K562 (cell line): ENCODE data around the gene MFSD6. TPM values are rescaled to one million over a fixed set of nuclear protein-coding genes. Genes with fewer than 3 reads are reported as not detected.

Experiments used
- ATAC-seq: fragments of 200-7000 bp; cut with Tn5 transposase; 3 replicates; pipeline ENCODE4 v1.9.1; 2020; ENCODE audit warnings: moderate library complexity
- BruUV-seq: library from RNA; stranded (reverse); fragments of 400-500 nt; replicated peaks from 2 replicates; lab custom pipeline; 2021; lab: Mats Ljungman, UMichigan
- CTCF ChIA-PET: fragments of 300-600 bp; formaldehyde crosslinking; extraction: SDS; loops from one replicate; lab custom pipeline; 2021; ENCODE audit warnings: low intra/inter-chr PET ratio; lab: Yijun Ruan, JAX
- POLR2A ChIA-PET: fragments of 300-600, 350-650 bp; sonication (Branson Sonifier 250); formaldehyde crosslinking; extraction: SDS; loops from one replicate; lab custom pipeline; 2021; ENCODE audit warnings: antibody characterized with exemption, inconsistent platforms; lab: Yijun Ruan, JAX
- DNase-seq, 4 experiments: peaks; one replicate each; pipeline versions ENCODE4 v3.0.0 to v3.0.0-alpha.2; 2011 to 2018; ENCODE audit warnings: low spot score in 3 of 4, mixed read lengths in 3 of 4; ENCODE audit errors: extremely low read depth in 1 of 4
- FAIRE-seq: peaks from 2 replicates; lab custom pipeline; 2011; peaks lifted over from hg19 to GRCh38; lab: Jason Lieb, UNC
- H2AFZ ChIP-seq: 2 replicates; pipeline ENCODE4 v1.6.0; 2011; ENCODE audit warnings: low read depth, low read length, control low read depth, inconsistent platforms
- H3K27ac ChIP-seq: fragments of 200-600 bp; 3 replicates; pipeline ENCODE4 v1.8.0; 2011; ENCODE audit warnings: low read depth, mild to moderate bottlenecking, control low read depth, inconsistent platforms, low read length, moderate library complexity, mixed read lengths; ENCODE audit errors: extremely low read depth
- H3K27me3 ChIP-seq, 2 experiments: fragments of 300-600 bp in 1 of 2; 2 replicates in 1 of 2; 3 replicates in 1 of 2; pipeline versions ENCODE4 v1.6.0 to v1.8.0; 2011; ENCODE audit warnings: inconsistent platforms in 2 of 2, low read length in 2 of 2, mild to moderate bottlenecking in 1 of 2, mixed read lengths in 1 of 2, moderate library complexity in 1 of 2; ENCODE audit not compliant: control insufficient read depth in 2 of 2, insufficient read depth in 2 of 2
- H3K36me3 ChIP-seq: fragments of 300-600 bp; 3 replicates; pipeline ENCODE4 v1.8.0; 2011; ENCODE audit warnings: mild to moderate bottlenecking, low read length, inconsistent platforms; ENCODE audit not compliant: control insufficient read depth, insufficient read depth
- H3K4me1 ChIP-seq, 2 experiments: fragments of 200-600 bp in 1 of 2; replicated peaks in 1 of 2; 2 replicates in 1 of 2; 3 replicates in 1 of 2; pipeline versions ENCODE4 v1.5.1 to v1.8.0; 2011; ENCODE audit warnings: inconsistent platforms in 2 of 2, low read length in 2 of 2, mild to moderate bottlenecking in 1 of 2, mixed read lengths in 1 of 2, moderate library complexity in 1 of 2; ENCODE audit not compliant: control insufficient read depth in 2 of 2, insufficient read depth in 2 of 2
- H3K4me2 ChIP-seq: 2 replicates; pipeline ENCODE4 v1.6.1; 2011; ENCODE audit warnings: low read length, control low read depth, inconsistent platforms, mixed read lengths; ENCODE audit not compliant: insufficient read depth
- H3K4me3 ChIP-seq: fragments of 200-600 bp; sonication (generic), shearing (Covaris generic); 2 replicates; pipeline ENCODE4 v1.5.1; 2016; ENCODE audit warnings: control low read depth, inconsistent platforms
- H3K79me2 ChIP-seq: fragments of 200-600 bp; 3 replicates; pipeline ENCODE4 v1.8.0; 2011; ENCODE audit warnings: low read length, inconsistent platforms; ENCODE audit not compliant: control insufficient read depth, insufficient read depth
- H3K9ac ChIP-seq, 2 experiments: 2 replicates each; pipeline versions ENCODE4 v1.6.0 to v1.6.1; 2011; ENCODE audit warnings: low read depth in 2 of 2, low read length in 2 of 2, control low read depth in 1 of 2, inconsistent platforms in 1 of 2, mild to moderate bottlenecking in 1 of 2, mixed read lengths in 1 of 2; ENCODE audit not compliant: insufficient read depth in 1 of 2
- H3K9me1 ChIP-seq: one replicate; pipeline ENCODE4 v1.6.0; 2011; ENCODE audit warnings: inconsistent platforms, mild to moderate bottlenecking, low read length, moderate library complexity; ENCODE audit not compliant: control insufficient read depth, insufficient read depth
- H3K9me3 ChIP-seq: replicated peaks from 2 replicates; pipeline ENCODE4 v1.5.1; 2011; ENCODE audit warnings: low read depth, low read length, inconsistent platforms; ENCODE audit not compliant: control insufficient read depth, insufficient read depth
- H4K20me1 ChIP-seq: replicated peaks from 2 replicates; pipeline ENCODE4 v1.6.1; 2011; ENCODE audit warnings: low read length, inconsistent platforms, mixed read lengths; ENCODE audit not compliant: control insufficient read depth, insufficient read depth
- CHD2 ChIP-seq: IDR thresholded peaks from 2 replicates; pipeline ENCODE4 v1.6.1; 2011; ENCODE audit warnings: low read depth, low read length
- DACH1 ChIP-seq: fragments of 450-650 bp; IDR thresholded peaks from 2 replicates; pipeline ENCODE4 v1.6.1; 2018; ENCODE audit not compliant: partially characterized antibody
- GATAD2B ChIP-seq: fragments of 450-650 bp; IDR thresholded peaks from 2 replicates; pipeline ENCODE4 v1.6.1; 2017; ENCODE audit warnings: mild to moderate bottlenecking, borderline replicate concordance
- HEY1 ChIP-seq: fragments of 250-450 bp; sonication (Bioruptor Pico); IDR thresholded peaks from 2 replicates; pipeline ENCODE4 v1.5.0; 2020; ENCODE audit warnings: mild to moderate bottlenecking, moderate library complexity, borderline replicate concordance
- LEF1 ChIP-seq: fragments of 450-650 bp; IDR thresholded peaks from 2 replicates; pipeline ENCODE4 v1.6.1; 2016; ENCODE audit warnings: mild to moderate bottlenecking
- MCM7 ChIP-seq, 2 experiments: fragments of 450-650 bp; IDR thresholded peaks; 2 replicates each; pipeline ENCODE4 v1.6.1; 2016 to 2018
- RB1 ChIP-seq: fragments of 450-650 bp; IDR thresholded peaks from 2 replicates; pipeline ENCODE4 v1.6.1; 2017; ENCODE audit warnings: low read depth, mild to moderate bottlenecking
- TARDBP ChIP-seq: fragments of 450-650 bp; IDR thresholded peaks from 2 replicates; pipeline ENCODE4 v1.6.1; 2016
- ZNF197 ChIP-seq: fragments of 200-800 bp; sonication (Bioruptor generic); IDR thresholded peaks from 2 replicates; pipeline ENCODE4 v1.6.1; 2016; ENCODE audit warnings: low read depth, missing genetic modification characterization, missing compliant biosample characterization
- ZNF24 ChIP-seq: fragments of 450-650 bp; IDR thresholded peaks from 2 replicates; pipeline ENCODE4 v1.6.1; 2016
- ZNF668 ChIP-seq: fragments of 250-450 bp; sonication (Bioruptor Pico); IDR thresholded peaks from 2 replicates; pipeline ENCODE4 v1.8.0; 2022; ENCODE audit warnings: mild to moderate bottlenecking, inconsistent platforms
- WGBS: fragments of 100-300 bp; shearing (Covaris generic); methylation state at CpG from one replicate; pipeline ENCODE4 v1.1.6; 2016; ENCODE audit warnings: low coverage, mixed read lengths; ENCODE audit not compliant: insufficient coverage; ENCODE audit errors: missing lambda C conversion rate; 5-methylcytosine and 5-hydroxymethylcytosine counted together
- in situ Hi-C: fragments of 300-500 bp; cut with MboI; formaldehyde crosslinking; loops from 4 replicates; pipeline ENCODE4 v1.15.0; 2018; ENCODE audit warnings: inconsistent platforms, mixed read lengths
- intact Hi-C: fragments of 100-400 bp; cut with micrococcal nuclease; formaldehyde crosslinking; loops from 2 replicates; pipeline ENCODE4 v1.14.2; 2022
- polyA plus RNA-seq, 8 experiments: library from polyadenylated mRNA; depleted of rRNA in 4 of 8; stranded (reverse) in 5 of 8; unstranded in 3 of 8; fragments of >200 nt; fragmentation: Nextera tagmentation in 2 of 8; fragmentation: Illumina TruSeq in 1 of 8; extraction: Ambion mirVana in 2 of 8; extraction: Trizol in 1 of 8; gene quantifications; 2 replicates each; pipeline versions ENCODE4 v1.2.1 to v1.2.3, GENCODE V29; 2011 to 2014; ENCODE audit warnings: inconsistent platforms in 1 of 8, missing spikeins in 1 of 8
- total RNA-seq, 7 experiments: library from RNA; depleted of rRNA in 6 of 7; stranded (reverse); fragments of >200 nt in 6 of 7; fragmentation: Illumina TruSeq in 2 of 7; extraction: Trizol in 2 of 7; gene quantifications; 2 replicates each; pipeline versions ENCODE4 v1.2.1 to v1.2.3, GENCODE V29; 2011 to 2021; ENCODE audit warnings: low replicate concordance in 1 of 7
- TF ChIP-seq, protein P1 (sequence below): IDR thresholded peaks from 2 replicates; pipeline ENCODE4 v1.6.1; 2014; ENCODE audit warnings: antibody characterized with exemption
- TF ChIP-seq, protein P2 (sequence below): fragments of 250-450 bp; sonication (Bioruptor Pico); IDR thresholded peaks from 2 replicates; pipeline ENCODE4 v1.4.0; 2020; ENCODE audit warnings: mild to moderate bottlenecking, moderate library complexity
- TF ChIP-seq, protein P3 (sequence below): sonication (generic); formaldehyde crosslinking; IDR thresholded peaks from 2 replicates; pipeline ENCODE4 v1.8.1; 2023; ENCODE audit warnings: mild to moderate bottlenecking, missing genetic modification reagents

Gene MFSD6
- total and polyA plus RNA-seq, 9 of the 15 experiments (the other 6 are each of a cell fraction or from before 2014, with no cell fraction given): 1.1 to 7.9 (median 4.4) TPM

DNA sequence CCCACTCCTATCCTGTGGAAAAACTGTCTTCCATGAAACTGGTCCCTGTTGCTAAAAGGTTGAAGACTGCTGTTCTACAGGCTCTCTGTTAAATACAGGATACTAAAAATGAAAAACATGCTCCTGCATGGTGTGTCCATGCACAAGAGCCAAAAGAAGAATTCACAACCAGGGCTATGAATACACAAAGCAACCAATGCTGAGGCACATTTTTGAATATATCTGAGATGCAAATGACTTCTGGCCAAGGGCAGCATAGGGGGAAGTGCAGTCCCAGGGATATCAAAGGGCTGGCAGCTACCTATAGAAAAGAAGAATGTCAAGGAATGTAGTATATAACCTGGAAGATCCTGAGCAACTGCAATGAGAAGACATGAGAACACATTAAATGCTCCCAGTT lies 119.8 kb downstream of the MFSD6 start:
- Histone ChIP-seq H4K20me1 (no peaks in the 10 kb centered on the region), H3K27ac (no peak overlapping the region), H3K9me3 (no peaks in the 10 kb centered on the region), H3K36me3 (no peaks in the 10 kb centered on the region), H3K9me1 (no peaks in the 10 kb centered on the region), H3K9ac (no peak overlapping the region), H3K4me3 (no peak overlapping the region), H3K79me2 (no peaks in the 10 kb centered on the region), H3K4me2 (no peak overlapping the region), H3K27me3 (no peaks in the 10 kb centered on the region), H2AFZ (no peak overlapping the region), H3K4me1 (peaks cover 0 to 33% of the 10 kb centered on the region in 2 experiments; a peak in 3 of 5 replicates)
- TF ChIP-seq LEF1 (no peak), ZNF197 (CRISPR knock-in tag) (no peak), CHD2 (no peak)
- no TSS peak for BruUV-seq
- POLR2A ChIA-PET: no interaction called here
- CTCF ChIA-PET: no interaction called here
- ATAC-seq: no peak
- no peak for DNase-seq
- FAIRE-seq: no peak
- in situ Hi-C loops (no loop called here), intact Hi-C loops (no loop called here)

DNA sequence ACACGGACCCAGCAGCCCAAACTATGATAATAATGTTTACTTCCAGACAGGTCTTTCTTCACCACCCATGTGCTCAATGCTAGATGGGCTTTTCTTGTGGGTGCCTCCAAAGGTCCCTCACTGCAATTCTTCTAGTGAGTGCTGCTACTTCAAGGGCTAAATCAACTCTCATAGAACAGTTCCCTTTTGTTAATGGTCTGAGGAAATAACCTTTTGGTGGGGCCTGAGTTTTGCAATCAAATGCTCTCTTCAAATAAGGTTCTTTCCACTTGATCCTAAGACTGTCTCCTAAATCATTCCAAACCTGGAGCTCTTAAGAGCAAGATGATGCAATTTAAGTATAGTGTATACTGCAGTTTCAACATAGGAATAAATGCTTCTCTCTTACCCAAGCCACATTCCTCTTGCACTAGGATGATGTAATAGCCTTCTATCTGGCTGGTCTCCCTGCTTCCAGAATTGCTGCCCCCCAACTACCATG lies 120.4 kb downstream of the MFSD6 start:
- Histone ChIP-seq H3K4me3 (no peak overlapping the region), H3K9me3 (no peaks in the 10 kb centered on the region), H3K79me2 (no peaks in the 10 kb centered on the region; the same call in 2 of the 3 replicates), H3K27ac (no peak overlapping the region), H2AFZ (no peak overlapping the region), H3K4me2 (no peak overlapping the region), H4K20me1 (no peaks in the 10 kb centered on the region), H3K36me3 (no peaks in the 10 kb centered on the region), H3K4me1 (peaks cover 0 to 37% of the 10 kb centered on the region in 2 experiments; a peak in 3 of 5 replicates), H3K9ac (no peak overlapping the region), H3K27me3 (no peaks in the 10 kb centered on the region), H3K9me1 (no peaks in the 10 kb centered on the region)
- no peak for FAIRE-seq
- no peak for DNase-seq
- CTCF ChIA-PET: no interaction called here
- peak; percentile 23; the same call in 2 of the 3 replicates for ATAC-seq
- POLR2A ChIA-PET: no interaction called here
- intact Hi-C loops: no loop called here
- BruUV-seq: no TSS peak
- in situ Hi-C loops: no loop called here
- 27% methylated on average over 1 of the region's 1 CpG for WGBS
- TF ChIP-seq ZNF24 (peak; percentile 62; the same call in 1 of the 2 replicates), GATAD2B (no peak), MCM7 (IDR thresholded peaks at IDR 0.05) (no peak), RB1 (no peak), ZNF668 (CRISPR knock-in tag) (no peak), TARDBP (no peak), HEY1 (CRISPR knock-in tag) (no peak), DACH1 (no peak)
- TF ChIP-seq, protein P1, sequence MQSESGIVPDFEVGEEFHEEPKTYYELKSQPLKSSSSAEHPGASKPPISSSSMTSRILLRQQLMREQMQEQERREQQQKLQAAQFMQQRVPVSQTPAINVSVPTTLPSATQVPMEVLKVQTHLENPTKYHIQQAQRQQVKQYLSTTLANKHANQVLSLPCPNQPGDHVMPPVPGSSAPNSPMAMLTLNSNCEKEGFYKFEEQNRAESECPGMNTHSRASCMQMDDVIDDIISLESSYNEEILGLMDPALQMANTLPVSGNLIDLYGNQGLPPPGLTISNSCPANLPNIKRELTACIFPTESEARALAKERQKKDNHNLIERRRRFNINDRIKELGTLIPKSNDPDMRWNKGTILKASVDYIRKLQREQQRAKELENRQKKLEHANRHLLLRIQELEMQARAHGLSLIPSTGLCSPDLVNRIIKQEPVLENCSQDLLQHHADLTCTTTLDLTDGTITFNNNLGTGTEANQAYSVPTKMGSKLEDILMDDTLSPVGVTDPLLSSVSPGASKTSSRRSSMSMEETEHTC: no peak
- TF ChIP-seq, protein P2, sequence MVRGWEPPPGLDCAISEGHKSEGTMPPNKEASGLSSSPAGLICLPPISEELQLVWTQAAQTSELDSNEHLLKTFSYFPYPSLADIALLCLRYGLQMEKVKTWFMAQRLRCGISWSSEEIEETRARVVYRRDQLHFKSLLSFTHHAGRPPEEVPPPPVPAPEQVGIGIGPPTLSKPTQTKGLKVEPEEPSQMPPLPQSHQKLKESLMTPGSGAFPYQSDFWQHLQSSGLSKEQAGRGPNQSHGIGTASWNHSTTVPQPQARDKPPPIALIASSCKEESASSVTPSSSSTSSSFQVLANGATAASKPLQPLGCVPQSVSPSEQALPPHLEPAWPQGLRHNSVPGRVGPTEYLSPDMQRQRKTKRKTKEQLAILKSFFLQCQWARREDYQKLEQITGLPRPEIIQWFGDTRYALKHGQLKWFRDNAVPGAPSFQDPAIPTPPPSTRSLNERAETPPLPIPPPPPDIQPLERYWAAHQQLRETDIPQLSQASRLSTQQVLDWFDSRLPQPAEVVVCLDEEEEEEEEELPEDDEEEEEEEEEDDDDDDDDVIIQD: no peak
- TF ChIP-seq, protein P3, sequence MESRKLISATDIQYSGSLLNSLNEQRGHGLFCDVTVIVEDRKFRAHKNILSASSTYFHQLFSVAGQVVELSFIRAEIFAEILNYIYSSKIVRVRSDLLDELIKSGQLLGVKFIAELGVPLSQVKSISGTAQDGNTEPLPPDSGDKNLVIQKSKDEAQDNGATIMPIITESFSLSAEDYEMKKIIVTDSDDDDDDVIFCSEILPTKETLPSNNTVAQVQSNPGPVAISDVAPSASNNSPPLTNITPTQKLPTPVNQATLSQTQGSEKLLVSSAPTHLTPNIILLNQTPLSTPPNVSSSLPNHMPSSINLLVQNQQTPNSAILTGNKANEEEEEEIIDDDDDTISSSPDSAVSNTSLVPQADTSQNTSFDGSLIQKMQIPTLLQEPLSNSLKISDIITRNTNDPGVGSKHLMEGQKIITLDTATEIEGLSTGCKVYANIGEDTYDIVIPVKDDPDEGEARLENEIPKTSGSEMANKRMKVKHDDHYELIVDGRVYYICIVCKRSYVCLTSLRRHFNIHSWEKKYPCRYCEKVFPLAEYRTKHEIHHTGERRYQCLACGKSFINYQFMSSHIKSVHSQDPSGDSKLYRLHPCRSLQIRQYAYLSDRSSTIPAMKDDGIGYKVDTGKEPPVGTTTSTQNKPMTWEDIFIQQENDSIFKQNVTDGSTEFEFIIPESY (CRISPR knock-in tag): no peak
